Endothelial cell of umbilical vein (primary cell): ENCODE measurements around the gene MALSU1. TPM values are rescaled to one million over a fixed set of nuclear protein-coding genes. Genes with fewer than 3 reads are reported as not detected.

Experiments
- BruUV-seq: library from RNA; stranded (reverse); fragments of 400-500 nt; replicated peaks from 2 replicates; lab custom pipeline; 2021; lab: Mats Ljungman, UMichigan
- CTCF ChIA-PET: fragments of 300-600, 350-600 bp; sonication (Branson Sonifier 250); formaldehyde crosslinking; loops from one replicate; lab custom pipeline; 2021; ENCODE audit warnings: antibody characterized with exemption, inconsistent platforms; lab: Charles Lee
- POLR2A ChIA-PET: fragments of 300-600, 350-600 bp; sonication (Branson Sonifier 250); formaldehyde crosslinking; loops from one replicate; lab custom pipeline; 2021; ENCODE audit warnings: antibody characterized with exemption, inconsistent platforms; lab: Charles Lee
- DNase-seq: peaks from one replicate; pipeline ENCODE4 v3.0.0-alpha.2; 2011; ENCODE audit warnings: low read depth, low spot score
- FAIRE-seq: peaks from 2 replicates; lab custom pipeline; 2011; peaks lifted over from hg19 to GRCh38; lab: Jason Lieb, UNC
- H2AFZ ChIP-seq: 2 replicates; pipeline ENCODE4 v1.6.0; 2012; ENCODE audit warnings: low read depth, low read length, control low read depth, inconsistent platforms
- H3K27ac ChIP-seq: 2 replicates; pipeline ENCODE4 v1.5.1; 2011; ENCODE audit warnings: low read depth, mild to moderate bottlenecking, control low read depth, low read length, moderate library complexity; ENCODE audit not compliant: insufficient read depth
- H3K27me3 ChIP-seq, 2 experiments: 2 replicates each; pipeline versions ENCODE4 v1.6.0 to v1.6.1; 2011; ENCODE audit warnings: low read length in 2 of 2, mixed read lengths in 1 of 2; ENCODE audit not compliant: control insufficient read depth in 2 of 2, insufficient read depth in 2 of 2
- H3K36me3 ChIP-seq, 2 experiments: 2 replicates in 1 of 2; 3 replicates in 1 of 2; pipeline ENCODE4 v1.5.1; 2011; ENCODE audit warnings: low read length in 2 of 2, mild to moderate bottlenecking in 1 of 2, moderate library complexity in 1 of 2; ENCODE audit not compliant: control insufficient read depth in 2 of 2, insufficient read depth in 2 of 2; ENCODE audit errors: extremely low read depth in 1 of 2
- H3K4me1 ChIP-seq: 3 replicates; pipeline ENCODE4 v1.5.1; 2011; ENCODE audit warnings: mild to moderate bottlenecking, low read length; ENCODE audit not compliant: control insufficient read depth, insufficient read depth; ENCODE audit errors: extremely low read depth
- H3K4me2 ChIP-seq: 2 replicates; pipeline ENCODE4 v1.6.1; 2011; ENCODE audit warnings: low read length, control low read depth, mixed read lengths; ENCODE audit not compliant: insufficient read depth
- H3K4me3 ChIP-seq, 3 experiments: fragments of 200-600 bp in 1 of 3; sonication (generic), shearing (Covaris generic) in 1 of 3; replicated peaks in 1 of 3; 2 replicates each; pipeline ENCODE4 v1.5.1; 2011 to 2016; ENCODE audit warnings: control low read depth in 3 of 3, low read length in 3 of 3, mild to moderate bottlenecking in 2 of 3, inconsistent platforms in 1 of 3, low read depth in 1 of 3, moderate library complexity in 1 of 3; ENCODE audit not compliant: insufficient read depth in 1 of 3
- H3K79me2 ChIP-seq: 2 replicates; pipeline ENCODE4 v1.6.0; 2012; ENCODE audit warnings: low read length, inconsistent platforms; ENCODE audit not compliant: control insufficient read depth, insufficient read depth
- H3K9ac ChIP-seq: replicated peaks from 2 replicates; pipeline ENCODE3; 2011; ENCODE audit warnings: low read length, control low read depth; ENCODE audit not compliant: insufficient read depth; ENCODE audit errors: extremely low read depth
- H3K9me1 ChIP-seq: replicated peaks from 3 replicates; pipeline ENCODE4 v1.6.0; 2011; ENCODE audit warnings: mild to moderate bottlenecking, low read length; ENCODE audit not compliant: control insufficient read depth, insufficient read depth; ENCODE audit errors: extremely low read depth
- H3K9me3 ChIP-seq: replicated peaks from 2 replicates; pipeline ENCODE4 v1.5.1; 2012; ENCODE audit warnings: low read length, inconsistent platforms; ENCODE audit not compliant: control insufficient read depth, insufficient read depth
- H4K20me1 ChIP-seq: replicated peaks from 2 replicates; pipeline ENCODE3; 2011; ENCODE audit warnings: mild to moderate bottlenecking, low read length; ENCODE audit not compliant: control insufficient read depth, insufficient read depth; ENCODE audit errors: extremely low read depth
- CTCF ChIP-seq, 2 donors: IDR thresholded peaks; 1 replicate in 1 of 2; 2 replicates in 1 of 2; pipeline ENCODE4 v1.5.1; 2011; ENCODE audit warnings: low read length in 2 of 2, mild to moderate bottlenecking in 2 of 2, moderate library complexity in 2 of 2, control low read depth in 1 of 2, inconsistent platforms in 1 of 2, low read depth in 1 of 2; ENCODE audit not compliant: insufficient read depth in 1 of 2; ENCODE audit errors: extremely low read depth in 1 of 2
- EZH2 ChIP-seq: IDR thresholded peaks from 2 replicates; pipeline ENCODE4 v1.6.1; 2012; ENCODE audit warnings: borderline replicate concordance, low read depth, mild to moderate bottlenecking, moderate library complexity, low read length, inconsistent platforms; ENCODE audit not compliant: severe bottlenecking
- FOS ChIP-seq: IDR thresholded peaks from 2 replicates; pipeline ENCODE4 v1.6.1; 2011; ENCODE audit warnings: mild to moderate bottlenecking, low read length, moderate library complexity, borderline replicate concordance; ENCODE audit not compliant: insufficient read depth
- GATA2 ChIP-seq: IDR thresholded peaks from 2 replicates; pipeline ENCODE4 v1.7.0; 2011; ENCODE audit warnings: low read depth, mild to moderate bottlenecking, moderate library complexity, mixed read lengths, low read length; ENCODE audit not compliant: insufficient read length, insufficient read depth
- JUN ChIP-seq: IDR thresholded peaks from 2 replicates; pipeline ENCODE4 v1.6.1; 2011; ENCODE audit warnings: borderline replicate concordance, low read depth; ENCODE audit not compliant: insufficient read length, insufficient read depth
- MAX ChIP-seq: IDR thresholded peaks from 2 replicates; pipeline ENCODE4 v1.6.1; 2011; ENCODE audit not compliant: insufficient read depth, insufficient read length
- MYC ChIP-seq: IDR thresholded peaks from one replicate; pipeline ENCODE4 v1.6.1; 2011; ENCODE audit warnings: mild to moderate bottlenecking, low read depth, low read length
- POLR2AphosphoS5 ChIP-seq: IDR thresholded peaks from 2 replicates; pipeline ENCODE4 v1.6.1; 2012; ENCODE audit warnings: low read depth, mild to moderate bottlenecking, control low read depth, low read length, moderate library complexity; ENCODE audit not compliant: insufficient read depth
- dilution Hi-C: fragments of 300-500 bp; cut with MboI; formaldehyde crosslinking; loops from one replicate; pipeline ENCODE4 v1.15.0; 2019; ENCODE audit warnings: low sequenced_read_pairs; ENCODE audit not compliant: extremely low pct_ligation_motif_present
- intact Hi-C: fragments of 100-400 bp; cut with micrococcal nuclease; formaldehyde crosslinking; loops from one replicate; pipeline ENCODE4 v1.10.0; 2022
- polyA plus RNA-seq, 4 experiments: library from polyadenylated mRNA; depleted of rRNA in 3 of 4; stranded (reverse) in 3 of 4; unstranded in 1 of 4; fragments of >200 nt; gene quantifications; 2 replicates each; pipeline versions ENCODE4 v1.2.1 to v1.2.3, GENCODE V29; 2011 to 2012; ENCODE audit warnings: missing spikeins in 1 of 4
- total RNA-seq: library from RNA; stranded (reverse); gene quantifications from 2 replicates; pipeline ENCODE4 v1.2.3, GENCODE V29; 2021

MALSU1 gene
- total and polyA plus RNA-seq, 2 donors (not counting 3 experiments of a cell fraction or from before 2014, with no cell fraction given): 62.6 to 68.0 TPM

- peaks cover 7 to 29% of the 10 kb centered on the region in 2 experiments for H3K36me3 ChIP-seq
- H3K27me3 ChIP-seq: no peaks in the 10 kb centered on the region
- FAIRE-seq (no peak), DNase-seq (no peak)
- no peak overlapping the region for H2AFZ ChIP-seq
- peak overlapping the region; percentile 62 for H3K4me2 ChIP-seq
- peak overlapping the region; percentile 93 for H3K27ac ChIP-seq
- TF ChIP-seq EZH2 (no peak), CTCF (IDR thresholded peaks at IDR 0.05; ENCODE audit: extremely low read depth in 1 of 2, insufficient read depth in 1 of 2, low read depth in 1 of 2, low read length in 2 of 2) (no peak), MYC (no peak), FOS (no peak), GATA2 (no peak), JUN (no peak), MAX (no peak), POLR2AphosphoS5 (no peak)
- ChIA-PET POLR2A (interaction anchor here (1.1 to 1.3 kb wide), 2 partner anchors 9 to 15 kb away, joined by 4 to 6 read pairs; no protein-coding TSS in a partner anchor), CTCF (interaction anchor here (0.9 to 3.0 kb wide), 10 partner anchors 9 to 128 kb away, joined by 3 to 11 read pairs (median 4); no protein-coding TSS in a partner anchor)
- intact Hi-C loops: loop anchor here (2.0 kb wide), 2 partner anchors 36 to 136 kb away; partner anchors contain the start of genes IGF2BP3 and MALSU1
- H3K9me3 ChIP-seq: no peaks in the 10 kb centered on the region
- peaks cover 56% of the 10 kb centered on the region for H3K79me2 ChIP-seq
- H3K9me1 ChIP-seq: no peaks in the 10 kb centered on the region
- no peaks in the 10 kb centered on the region for H4K20me1 ChIP-seq
- peaks cover 49% of the 10 kb centered on the region for H3K4me1 ChIP-seq
- dilution Hi-C loops: no loop called here
- peak overlapping the region; percentile 51 for H3K9ac ChIP-seq
- no TSS peak for BruUV-seq
- H3K4me3 ChIP-seq: no peak overlapping the region
Measured at GRCh38 chr7:23335136-23335535, 36.0 kb downstream of the MALSU1 start.
